Activated T-cell treated with anti-CD3 and anti-CD28 coated beads for 4 hours (primary cell): Measurements from ENCODE around the gene RFC2.

Experiments
- DNase-seq: peaks from one replicate; pipeline ENCODE4 v3.0.0-alpha.2; 2020

The RFC2 gene

GRCh38 chr7:74254129-74254857 lies at the start of gene RFC2:
Gene RFC2 (minus strand): TSS chr7:74254399. CDS start chr7:74254383, 16 bp downstream.
- peak; percentile 96 for DNase-seq

- DNase-seq, result no peak
These were observed 48.6 kb upstream of the RFC2 start for GRCh38 chr7:74302745-74303221.

- DNase-seq, result no peak
These were observed 46.7 kb upstream of the RFC2 start for GRCh38 chr7:74300926-74301325.

GRCh38 chr7:74299401-74299800 lies 45.2 kb upstream of the RFC2 start:
- DNase-seq, result no peak

GRCh38 chr7:74297516-74298233 lies 43.5 kb upstream of the RFC2 start:
- no peak for DNase-seq

- DNase-seq, result no peak
These were observed 40.2 kb upstream of the RFC2 start for GRCh38 chr7:74294191-74294998.

- DNase-seq, result no peak
These were observed 39.3 kb upstream of the RFC2 start for GRCh38 chr7:74293577-74293908.

GRCh38 chr7:74292757-74293576 lies 38.8 kb upstream of the RFC2 start:
- no peak for DNase-seq

- no peak for DNase-seq
These were observed 37.3 kb upstream of the RFC2 start for GRCh38 chr7:74291535-74291934.

GRCh38 chr7:74290981-74291441 lies 36.8 kb upstream of the RFC2 start:
- no peak for DNase-seq

- DNase-seq, result no peak
These were observed 36.4 kb upstream of the RFC2 start for GRCh38 chr7:74290553-74290950.

GRCh38 chr7:74289659-74290552 lies 35.7 kb upstream of the RFC2 start:
- DNase-seq, result peak; percentile 9

- peak; percentile 72 for DNase-seq
These were observed 34.9 kb upstream of the RFC2 start, which contains the start of gene CLIP2 for GRCh38 chr7:74289018-74289658. Gene CLIP2 (plus strand): TSS chr7:74289407. CDS start chr7:74317547, 28,140 bp downstream.

GRCh38 chr7:74288034-74288881 lies 34.1 kb upstream of the RFC2 start:
- DNase-seq, result no peak

- no peak for DNase-seq
These were observed 33.3 kb upstream of the RFC2 start for GRCh38 chr7:74287303-74288033.

GRCh38 chr7:74286131-74286530 lies 31.9 kb upstream of the RFC2 start:
- DNase-seq, result no peak

- no peak for DNase-seq
These were observed 30.6 kb upstream of the RFC2 start for GRCh38 chr7:74284781-74285259.

- DNase-seq, result no peak
These were observed 29.8 kb upstream of the RFC2 start for GRCh38 chr7:74283858-74284447.
